GM23338 (cell line): ENCODE results near the gene PDIA5. TPM values are rescaled to one million over a fixed set of nuclear protein-coding genes. Genes with fewer than 3 reads are reported as not detected.

Experiments
- ATAC-seq: fragments of 200-7000 bp; cut with Tn5 transposase; 3 replicates; pipeline ENCODE4 v1.9.1; 2020
- DNase-seq: peaks from one replicate; pipeline ENCODE4 v3.0.0-alpha.2; 2015; ENCODE audit warnings: low spot score
- H2AFZ ChIP-seq: fragments of 200-600 bp; sonication (generic); 2 replicates; pipeline ENCODE4 v1.8.0; 2016; ENCODE audit warnings: antibody characterized with exemption, mild to moderate bottlenecking, moderate library complexity
- H3F3A ChIP-seq: fragments of 200-600 bp; sonication (generic); replicated peaks from 2 replicates; pipeline ENCODE4 v1.8.0; 2017; ENCODE audit warnings: antibody characterized with exemption, mixed run types, low read depth
- H3K27ac ChIP-seq: fragments of 200-600 bp; sonication (generic); 2 replicates; pipeline ENCODE4 v1.6.1; 2016; ENCODE audit warnings: low read depth
- H3K27me3 ChIP-seq: fragments of 200-600 bp; sonication (generic); 2 replicates; pipeline ENCODE4 v1.8.0; 2016; ENCODE audit warnings: mild to moderate bottlenecking, mixed run types, moderate library complexity; ENCODE audit not compliant: insufficient read depth
- H3K36me3 ChIP-seq: fragments of 200-600 bp; sonication (generic); 2 replicates; pipeline ENCODE4 v1.8.0; 2016; ENCODE audit warnings: mild to moderate bottlenecking; ENCODE audit not compliant: insufficient read depth
- H3K4me1 ChIP-seq: fragments of 200-600 bp; sonication (generic); 2 replicates; pipeline ENCODE4 v1.8.0; 2016; ENCODE audit warnings: mild to moderate bottlenecking, moderate library complexity; ENCODE audit not compliant: insufficient read depth
- H3K4me2 ChIP-seq: fragments of 200-600 bp; sonication (generic); 2 replicates; pipeline ENCODE4 v1.7.1; 2017; ENCODE audit warnings: mixed run types
- H3K4me3 ChIP-seq: fragments of 200-600 bp; sonication (generic); 2 replicates; pipeline ENCODE4 v1.6.1; 2016; ENCODE audit warnings: mixed run types
- H3K79me2 ChIP-seq: fragments of 200-600 bp; sonication (generic); replicated peaks from 2 replicates; pipeline ENCODE4 v1.8.0; 2017; ENCODE audit warnings: mild to moderate bottlenecking; ENCODE audit not compliant: insufficient read depth
- H3K9me2 ChIP-seq: fragments of 200-600 bp; sonication (generic); 2 replicates; pipeline ENCODE4 v1.8.0; 2017; ENCODE audit not compliant: insufficient read depth
- H4K20me1 ChIP-seq: fragments of 200-600 bp; sonication (generic); replicated peaks from 2 replicates; pipeline ENCODE4 v1.8.0; 2017; ENCODE audit warnings: mild to moderate bottlenecking; ENCODE audit not compliant: insufficient read depth
- H3K27ac Mint-ChIP-seq: 2 replicates; pipeline ENCODE4 v1.8.0; 2020; ENCODE audit warnings: inconsistent platforms, mild to moderate bottlenecking, moderate library complexity, mixed read lengths
- H3K27me3 Mint-ChIP-seq: 3 replicates; pipeline ENCODE4 v1.8.0; 2022; ENCODE audit warnings: low read depth, mild to moderate bottlenecking, moderate library complexity, mixed read lengths, inconsistent platforms; ENCODE audit not compliant: insufficient read depth, poor library complexity
- H3K36me3 Mint-ChIP-seq: 3 replicates; pipeline ENCODE4 v1.8.0; 2021; ENCODE audit warnings: low read depth, mild to moderate bottlenecking, inconsistent platforms, moderate library complexity, mixed read lengths
- H3K4me1 Mint-ChIP-seq: 3 replicates; pipeline ENCODE4 v1.8.0; 2020; ENCODE audit warnings: mild to moderate bottlenecking, inconsistent platforms, mixed read lengths
- H3K4me3 Mint-ChIP-seq: 3 replicates; pipeline ENCODE4 v1.8.0; 2021; ENCODE audit warnings: moderate library complexity, mild to moderate bottlenecking, inconsistent platforms, mixed read lengths
- H3K9me3 Mint-ChIP-seq: 3 replicates; pipeline ENCODE4 v1.8.0; 2020; ENCODE audit warnings: moderate library complexity, mild to moderate bottlenecking, inconsistent platforms, mixed read lengths
- CREB1 ChIP-seq: fragments of 250-450 bp; sonication (Bioruptor Pico); IDR thresholded peaks from 2 replicates; pipeline ENCODE4 v1.5.0; 2020; ENCODE audit warnings: low read depth, mild to moderate bottlenecking, moderate library complexity
- EZH2 ChIP-seq: fragments of 200-600 bp; sonication (generic); IDR thresholded peaks from one replicate; pipeline ENCODE4 v1.8.0; 2017; ENCODE audit warnings: antibody characterized with exemption, mild to moderate bottlenecking, low read depth; ENCODE audit not compliant: unreplicated experiment
- EZH2phosphoT487 ChIP-seq: fragments of 200-600 bp; sonication (generic); IDR thresholded peaks from one replicate; pipeline ENCODE4 v1.8.1; 2018; ENCODE audit warnings: antibody characterized with exemption; ENCODE audit not compliant: unreplicated experiment
- JUNB ChIP-seq: IDR thresholded peaks from one replicate; pipeline ENCODE4 v1.6.1; 2016; ENCODE audit warnings: antibody characterized with exemption; ENCODE audit not compliant: unreplicated experiment
- NANOG ChIP-seq: IDR thresholded peaks from 2 replicates; pipeline ENCODE4 v1.6.1; 2016; ENCODE audit warnings: antibody characterized with exemption, borderline replicate concordance
- POLR2AphosphoS5 ChIP-seq: IDR thresholded peaks from 2 replicates; pipeline ENCODE4 v1.6.1; 2016; ENCODE audit warnings: antibody characterized with exemption, low read depth
- STAT1 ChIP-seq: IDR thresholded peaks from one replicate; pipeline ENCODE4 v1.6.1; 2016; ENCODE audit warnings: antibody characterized with exemption; ENCODE audit not compliant: unreplicated experiment
- ZNF114 ChIP-seq: fragments of 250-450 bp; sonication (Bioruptor Pico); IDR thresholded peaks from 2 replicates; pipeline ENCODE4 v1.5.0; 2020; ENCODE audit warnings: mild to moderate bottlenecking, moderate library complexity
- ZNF331 ChIP-seq: fragments of 250-450 bp; sonication (Bioruptor Pico); IDR thresholded peaks from 2 replicates; pipeline ENCODE4 v1.5.0; 2020; ENCODE audit warnings: low read depth, mild to moderate bottlenecking, moderate library complexity
- polyA plus RNA-seq: library from polyadenylated mRNA; unstranded; fragments of >200 nt; fragmentation: Nextera tagmentation; extraction: Ambion mirVana; gene quantifications from 2 replicates; pipeline ENCODE4 v1.2.1, GENCODE V29; 2016
- total RNA-seq: library from RNA; depleted of rRNA; stranded (reverse); fragments of >200 nt; shearing (Covaris generic); gene quantifications from 2 replicates; pipeline ENCODE4 v1.2.3, GENCODE V29; 2014
- TF ChIP-seq, protein P1 (sequence below): IDR thresholded peaks from one replicate; pipeline ENCODE4 v1.6.1; 2018; ENCODE audit warnings: antibody characterized with exemption; ENCODE audit not compliant: unreplicated experiment
- TF ChIP-seq, protein P2 (sequence below), 2 experiments: fragments of 200-600 bp in 1 of 2; sonication (generic) in 1 of 2; conservative IDR thresholded peaks; 2 replicates each; pipeline versions ENCODE4 v1.5.1 to v1.6.1; 2016 to 2017; ENCODE audit warnings: antibody characterized with exemption in 2 of 2, low read depth in 2 of 2, mild to moderate bottlenecking in 2 of 2, moderate library complexity in 1 of 2
- TF ChIP-seq, protein P3 (sequence below): IDR thresholded peaks from 2 replicates; pipeline ENCODE4 v1.6.1; 2016; ENCODE audit warnings: antibody characterized with exemption

PDIA5 gene
- total and polyA plus RNA-seq, 2 experiments from 2014 or later = 22.9 to 28.1 TPM

DNA sequence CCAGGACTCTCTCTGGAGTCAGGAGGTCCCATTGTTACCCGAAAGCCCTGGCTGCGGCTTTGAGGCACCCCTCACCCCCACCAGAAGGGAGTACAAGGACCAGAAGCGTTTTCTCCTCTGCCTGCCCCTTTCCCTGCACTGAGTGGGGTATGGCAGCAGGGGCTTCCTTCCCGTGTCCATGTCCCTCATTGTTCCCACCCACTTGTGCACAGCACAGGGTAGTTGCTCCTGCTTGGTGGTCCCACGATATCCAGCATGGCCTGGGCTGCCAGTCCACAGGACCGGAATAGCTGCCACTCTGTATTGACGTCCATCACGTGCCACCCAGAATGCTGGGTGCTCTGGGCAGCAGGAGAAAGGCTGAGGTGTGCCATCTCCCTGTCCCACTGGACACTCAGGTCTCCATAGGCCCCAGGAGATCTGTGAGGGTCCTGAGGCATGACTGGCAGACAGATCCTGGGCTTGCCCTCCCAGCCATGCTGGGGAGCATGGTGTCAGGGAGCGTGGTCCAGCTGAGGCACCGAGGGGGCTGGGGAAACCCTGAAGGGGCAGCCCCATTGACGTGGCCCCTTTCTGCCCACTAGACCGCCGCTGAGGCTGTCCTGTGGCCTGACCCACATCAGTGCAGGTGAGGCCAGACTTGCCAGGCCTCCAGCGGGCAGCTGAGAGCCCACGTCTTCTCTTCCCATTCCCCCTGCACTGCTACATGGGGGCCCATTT, 89.6 kb downstream of the PDIA5 start (continued):
- TF ChIP-seq, protein P1, sequence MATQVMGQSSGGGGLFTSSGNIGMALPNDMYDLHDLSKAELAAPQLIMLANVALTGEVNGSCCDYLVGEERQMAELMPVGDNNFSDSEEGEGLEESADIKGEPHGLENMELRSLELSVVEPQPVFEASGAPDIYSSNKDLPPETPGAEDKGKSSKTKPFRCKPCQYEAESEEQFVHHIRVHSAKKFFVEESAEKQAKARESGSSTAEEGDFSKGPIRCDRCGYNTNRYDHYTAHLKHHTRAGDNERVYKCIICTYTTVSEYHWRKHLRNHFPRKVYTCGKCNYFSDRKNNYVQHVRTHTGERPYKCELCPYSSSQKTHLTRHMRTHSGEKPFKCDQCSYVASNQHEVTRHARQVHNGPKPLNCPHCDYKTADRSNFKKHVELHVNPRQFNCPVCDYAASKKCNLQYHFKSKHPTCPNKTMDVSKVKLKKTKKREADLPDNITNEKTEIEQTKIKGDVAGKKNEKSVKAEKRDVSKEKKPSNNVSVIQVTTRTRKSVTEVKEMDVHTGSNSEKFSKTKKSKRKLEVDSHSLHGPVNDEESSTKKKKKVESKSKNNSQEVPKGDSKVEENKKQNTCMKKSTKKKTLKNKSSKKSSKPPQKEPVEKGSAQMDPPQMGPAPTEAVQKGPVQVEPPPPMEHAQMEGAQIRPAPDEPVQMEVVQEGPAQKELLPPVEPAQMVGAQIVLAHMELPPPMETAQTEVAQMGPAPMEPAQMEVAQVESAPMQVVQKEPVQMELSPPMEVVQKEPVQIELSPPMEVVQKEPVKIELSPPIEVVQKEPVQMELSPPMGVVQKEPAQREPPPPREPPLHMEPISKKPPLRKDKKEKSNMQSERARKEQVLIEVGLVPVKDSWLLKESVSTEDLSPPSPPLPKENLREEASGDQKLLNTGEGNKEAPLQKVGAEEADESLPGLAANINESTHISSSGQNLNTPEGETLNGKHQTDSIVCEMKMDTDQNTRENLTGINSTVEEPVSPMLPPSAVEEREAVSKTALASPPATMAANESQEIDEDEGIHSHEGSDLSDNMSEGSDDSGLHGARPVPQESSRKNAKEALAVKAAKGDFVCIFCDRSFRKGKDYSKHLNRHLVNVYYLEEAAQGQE = no peak
- TF ChIP-seq POLR2AphosphoS5 (no peak), NANOG (no peak), ZNF114 (no peak), JUNB (no peak), CREB1 (CRISPR knock-in tag) (no peak)
- TF ChIP-seq, protein P2, sequence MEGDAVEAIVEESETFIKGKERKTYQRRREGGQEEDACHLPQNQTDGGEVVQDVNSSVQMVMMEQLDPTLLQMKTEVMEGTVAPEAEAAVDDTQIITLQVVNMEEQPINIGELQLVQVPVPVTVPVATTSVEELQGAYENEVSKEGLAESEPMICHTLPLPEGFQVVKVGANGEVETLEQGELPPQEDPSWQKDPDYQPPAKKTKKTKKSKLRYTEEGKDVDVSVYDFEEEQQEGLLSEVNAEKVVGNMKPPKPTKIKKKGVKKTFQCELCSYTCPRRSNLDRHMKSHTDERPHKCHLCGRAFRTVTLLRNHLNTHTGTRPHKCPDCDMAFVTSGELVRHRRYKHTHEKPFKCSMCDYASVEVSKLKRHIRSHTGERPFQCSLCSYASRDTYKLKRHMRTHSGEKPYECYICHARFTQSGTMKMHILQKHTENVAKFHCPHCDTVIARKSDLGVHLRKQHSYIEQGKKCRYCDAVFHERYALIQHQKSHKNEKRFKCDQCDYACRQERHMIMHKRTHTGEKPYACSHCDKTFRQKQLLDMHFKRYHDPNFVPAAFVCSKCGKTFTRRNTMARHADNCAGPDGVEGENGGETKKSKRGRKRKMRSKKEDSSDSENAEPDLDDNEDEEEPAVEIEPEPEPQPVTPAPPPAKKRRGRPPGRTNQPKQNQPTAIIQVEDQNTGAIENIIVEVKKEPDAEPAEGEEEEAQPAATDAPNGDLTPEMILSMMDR (conservative IDR thresholded peaks at IDR 0.05; ENCODE audit: low read depth in 2 of 2) = no peak

DNA sequence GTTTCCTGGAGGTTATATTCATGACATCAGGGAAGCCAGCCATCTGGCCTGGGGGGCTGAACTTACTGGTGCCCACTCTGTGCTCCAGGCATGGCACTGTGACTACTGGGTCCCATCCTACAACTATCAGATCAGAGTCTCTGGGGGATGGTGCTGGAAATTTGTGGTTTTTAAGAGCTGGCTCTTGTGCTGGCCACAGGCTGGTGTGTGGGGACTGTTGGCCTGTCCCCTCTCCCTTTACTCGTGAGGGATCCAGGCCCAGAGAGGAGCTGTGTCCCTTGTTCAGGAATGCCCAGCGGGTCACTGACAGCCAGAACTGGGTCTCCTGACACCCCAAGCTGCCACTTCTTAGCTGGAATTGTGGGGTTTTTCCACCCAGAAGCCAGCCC, 90.4 kb downstream of the PDIA5 start:
- Histone ChIP-seq H3K4me3 (no peak overlapping the region), H3K79me2 (no peaks in the 10 kb centered on the region), H3K27ac (no peak overlapping the region), H3K9me2 (no peaks in the 10 kb centered on the region), H3K4me1 (no peaks in the 10 kb centered on the region), H4K20me1 (no peaks in the 10 kb centered on the region), H3K4me2 (no peak overlapping the region), H3K36me3 (peaks cover 4% of the 10 kb centered on the region), H3F3A (no peaks in the 10 kb centered on the region), H3K27me3 (no peaks in the 10 kb centered on the region), H2AFZ (no peak overlapping the region)
- H3K27me3 Mint-ChIP-seq = peaks cover 5% of the 10 kb centered on the region
- H3K36me3 Mint-ChIP-seq = peaks cover 15% of the 10 kb centered on the region
- H3K4me3 Mint-ChIP-seq = no peak overlapping the region
- no peaks in the 10 kb centered on the region; the same call in 2 of the 3 replicates for H3K9me3 Mint-ChIP-seq
- ATAC-seq (no peak), DNase-seq (no peak)
- no peak overlapping the region for H3K27ac Mint-ChIP-seq
- H3K4me1 Mint-ChIP-seq = peaks cover 2% of the 10 kb centered on the region; the same call in 2 of the 3 replicates
- TF ChIP-seq CREB1 (CRISPR knock-in tag) = no peak
- no peak for TF ChIP-seq EZH2phosphoT487
- no peak for TF ChIP-seq ZNF114
- TF ChIP-seq STAT1 = no peak
- no peak for TF ChIP-seq POLR2AphosphoS5
- TF ChIP-seq, protein P1 = no peak
- no peak for TF ChIP-seq NANOG
- TF ChIP-seq ZNF331 (CRISPR knock-in tag) = no peak
- TF ChIP-seq, protein P2 (conservative IDR thresholded peaks at IDR 0.05; ENCODE audit: low read depth in 2 of 2) = no peak
- TF ChIP-seq EZH2 = no peak
- TF ChIP-seq, protein P3, sequence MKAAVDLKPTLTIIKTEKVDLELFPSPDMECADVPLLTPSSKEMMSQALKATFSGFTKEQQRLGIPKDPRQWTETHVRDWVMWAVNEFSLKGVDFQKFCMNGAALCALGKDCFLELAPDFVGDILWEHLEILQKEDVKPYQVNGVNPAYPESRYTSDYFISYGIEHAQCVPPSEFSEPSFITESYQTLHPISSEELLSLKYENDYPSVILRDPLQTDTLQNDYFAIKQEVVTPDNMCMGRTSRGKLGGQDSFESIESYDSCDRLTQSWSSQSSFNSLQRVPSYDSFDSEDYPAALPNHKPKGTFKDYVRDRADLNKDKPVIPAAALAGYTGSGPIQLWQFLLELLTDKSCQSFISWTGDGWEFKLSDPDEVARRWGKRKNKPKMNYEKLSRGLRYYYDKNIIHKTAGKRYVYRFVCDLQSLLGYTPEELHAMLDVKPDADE = no peak
- no peak for TF ChIP-seq JUNB
